ENCODE data around the gene UBALD1. TPM values are rescaled to one million over a fixed set of nuclear protein-coding genes. Genes with fewer than 3 reads are reported as not detected.

UBALD1 gene
- total and polyA plus RNA-seq, 10 donors = 10.0 to 33.6 (median 17.6) TPM

- H3K9me3 ChIP-seq = no peaks in the 10 kb centered on the region
- 85 to 89% (median 86%) methylated on average over 5 to 8 of the region's 8 CpGs for WGBS, 5 donors
- H3K4me3 ChIP-seq = no peak overlapping the region
- TF ChIP-seq CTCF (IDR thresholded peaks at IDR 0.05 in 8 of 11, conservative IDR thresholded peaks at IDR 0.05 in 3 of 11) = no peak
- no peak for TF ChIP-seq POLR2A (IDR thresholded peaks at IDR 0.05)
- TF ChIP-seq POLR2AphosphoS5 (IDR thresholded peaks at IDR 0.05) = no peak
- H3K27me3 ChIP-seq (replicated peaks in 1 of 7) = no peaks in the 10 kb centered on the region
- no peaks in the 10 kb centered on the region for H3K36me3 ChIP-seq
- intact Hi-C loops (cut with DNase I; ENCODE audit: low total_unique reads) = loop anchor here (5.0 kb wide), 1 partner anchor 63 kb away; no protein-coding TSS in a partner anchor
- H3K27ac ChIP-seq = peak overlapping the region in 4 of 8 donors; percentile 38 to 99 (median 98)
- H3K4me1 ChIP-seq = peaks cover 18 to 57% (median 40%) of the 10 kb centered on the region in 6 donors
- DNase-seq = no peak
Observed at GRCh38 chr16:4618645-4619418, 4.1 kb upstream of the UBALD1 start.

DNA sequence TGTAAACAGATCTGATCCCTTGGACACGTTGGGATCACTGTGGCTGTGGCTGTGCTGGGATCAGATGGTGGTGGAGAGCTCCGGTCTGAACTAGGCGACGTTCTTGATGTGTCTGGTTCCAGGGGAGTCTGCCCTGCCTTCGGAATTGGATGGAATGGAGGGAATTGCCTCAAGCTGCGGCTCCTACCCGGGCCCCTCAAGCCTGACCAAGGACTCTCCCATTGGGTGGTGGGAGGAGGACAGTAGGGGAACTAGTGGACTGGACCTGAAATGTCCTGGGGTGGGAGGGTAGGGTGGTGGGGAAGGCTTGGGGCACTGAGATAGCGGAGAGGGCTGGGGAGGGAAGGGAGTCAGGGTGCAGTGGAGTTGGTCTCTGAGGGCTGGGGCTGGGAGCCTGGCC, 3.2 kb upstream of the UBALD1 start:
- TF ChIP-seq POLR2AphosphoS5 (IDR thresholded peaks at IDR 0.05) (no peak), CTCF (IDR thresholded peaks at IDR 0.05 in 8 of 11, conservative IDR thresholded peaks at IDR 0.05 in 3 of 11) (no peak), POLR2A (IDR thresholded peaks at IDR 0.05) (no peak)
- no peaks in the 10 kb centered on the region for H3K9me3 ChIP-seq
- no peaks in the 10 kb centered on the region for H3K27me3 ChIP-seq (replicated peaks in 1 of 7)
- H3K4me1 ChIP-seq = peaks cover 28 to 57% (median 44%) of the 10 kb centered on the region in 6 donors
- peak overlapping the region; percentile 4 to 99 (median 97) for H3K27ac ChIP-seq
- 85 to 94% (median 91%) methylated on average over 8 of the region's 8 CpGs for WGBS, 5 donors
- intact Hi-C loops (cut with DNase I; ENCODE audit: low total_unique reads) = loop anchor here (5.0 kb wide), 1 partner anchor 64 kb away; no protein-coding TSS in a partner anchor
- H3K4me3 ChIP-seq = no peak overlapping the region
- DNase-seq = no peak
- H3K36me3 ChIP-seq = no peaks in the 10 kb centered on the region

- DNase-seq = peak; percentile 99
- peak; percentile 90 to 92 (median 91) for TF ChIP-seq POLR2AphosphoS5 (IDR thresholded peaks at IDR 0.05)
- TF ChIP-seq CTCF (IDR thresholded peaks at IDR 0.05 in 8 of 11, conservative IDR thresholded peaks at IDR 0.05 in 3 of 11) = peak in 10 of 11 experiments; percentile 20 to 69 (median 42)
- peak in 2 of 3 donors; percentile 37 to 64 for TF ChIP-seq POLR2A (IDR thresholded peaks at IDR 0.05)
- peak overlapping the region; percentile 32 to 98 (median 90) for H3K4me3 ChIP-seq
- no peaks in the 10 kb centered on the region for H3K9me3 ChIP-seq
- H3K4me1 ChIP-seq = peaks cover 30 to 73% (median 59%) of the 10 kb centered on the region in 6 donors
- 0 to 1% (median 1%) methylated on average over 40 to 57 of the region's 57 CpGs for WGBS, 5 donors
- peak overlapping the region; percentile 93 to 99 (median 97) for H3K27ac ChIP-seq
- no peaks in the 10 kb centered on the region for H3K27me3 ChIP-seq (replicated peaks in 1 of 7)
- H3K36me3 ChIP-seq = peaks cover 0 to 2% (median 0%) of the 10 kb centered on the region in 6 donors
- intact Hi-C loops (cut with DNase I; ENCODE audit: low total_unique reads) = loop anchor here (5.0 kb wide), 1 partner anchor 66 kb away; no protein-coding TSS in a partner anchor
Observed at GRCh38 chr16:4616047-4616811, 1.5 kb upstream of the UBALD1 start.
